AG04450 (cell line): ENCODE results near the gene TNFRSF25. TPM values are rescaled to one million over a fixed set of nuclear protein-coding genes. Genes with fewer than 3 reads are reported as not detected.

Experiments
- CTCF ChIA-PET: fragments of 300-600, 350-600 bp; formaldehyde crosslinking; extraction: SDS; loops from one replicate; lab custom pipeline; 2022; ENCODE audit warnings: antibody characterized with exemption, inconsistent platforms; lab: Charles Lee
- POLR2A ChIA-PET: fragments of 350-600 bp; formaldehyde crosslinking; extraction: SDS; loops from one replicate; lab custom pipeline; 2021; ENCODE audit warnings: antibody characterized with exemption, inconsistent platforms; lab: Yijun Ruan, JAX
- DNase-seq: peaks from one replicate; pipeline ENCODE4 v3.0.0-alpha.2; 2011; ENCODE audit warnings: low read depth, low spot score
- H3K27ac ChIP-seq: one replicate; pipeline ENCODE4 v1.5.1; 2012; ENCODE audit warnings: low read depth, low read length, control low read depth
- H3K27me3 ChIP-seq: one replicate; pipeline ENCODE4 v1.6.0; 2012; ENCODE audit warnings: low read length; ENCODE audit not compliant: control insufficient read depth, insufficient read depth
- H3K4me3 ChIP-seq: 2 replicates; pipeline ENCODE4 v1.5.1; 2011; ENCODE audit warnings: mild to moderate bottlenecking, low read depth, low read length, control low read depth
- H3K9me3 ChIP-seq: 2 replicates; pipeline ENCODE4 v1.5.1; 2012; ENCODE audit warnings: low read length; ENCODE audit not compliant: control insufficient read depth, insufficient read depth
- CTCF ChIP-seq: IDR thresholded peaks from 2 replicates; pipeline ENCODE4 v1.5.1; 2011; ENCODE audit warnings: low read depth, low read length, control low read depth, inconsistent platforms
- polyA plus RNA-seq: library from polyadenylated mRNA; depleted of rRNA; stranded (reverse); fragments of >200 nt; gene quantifications from 2 replicates; pipeline ENCODE4 v1.2.3, GENCODE V29; 2011

The TNFRSF25 gene
- polyA plus RNA-seq, 1 experiment, result 2.7 TPM

- H3K4me3 ChIP-seq, result no peak overlapping the region
- ChIA-PET POLR2A (no interaction called here), CTCF (no interaction called here)
- H3K9me3 ChIP-seq, result peaks cover 10% of the 10 kb centered on the region; the same call in 1 of the 2 replicates
- peaks cover 4% of the 10 kb centered on the region for H3K27me3 ChIP-seq
- H3K27ac ChIP-seq, result no peak overlapping the region
- no peak for DNase-seq
- no peak for TF ChIP-seq CTCF
Measured at GRCh38 chr1:6465461-6466005, 440 bp downstream of the TNFRSF25 start.

- ChIA-PET CTCF (interaction anchor here (0.6 to 1.7 kb wide), 2 partner anchors 27 to 1516 kb away, joined by 3 to 8 read pairs; no protein-coding TSS in a partner anchor), POLR2A (interaction anchor here (0.6 kb wide), 1 partner anchor 21 kb away, joined by 4 read pairs; no protein-coding TSS in a partner anchor)
- no peak overlapping the region for H3K27ac ChIP-seq
- TF ChIP-seq CTCF, result no peak
- peaks cover 10% of the 10 kb centered on the region; the same call in 1 of the 2 replicates for H3K9me3 ChIP-seq
- DNase-seq, result no peak
- H3K27me3 ChIP-seq, result peaks cover 6% of the 10 kb centered on the region
- H3K4me3 ChIP-seq, result no peak overlapping the region
Measured at GRCh38 chr1:6464915-6465314, 1.1 kb downstream of the TNFRSF25 start.

- no peak overlapping the region for H3K4me3 ChIP-seq
- POLR2A ChIA-PET, result interaction anchor here (0.6 kb wide), 1 partner anchor 22 kb away, joined by 4 read pairs; no protein-coding TSS in a partner anchor
- H3K27me3 ChIP-seq, result peaks cover 10% of the 10 kb centered on the region
- TF ChIP-seq CTCF, result no peak
- peaks cover 10% of the 10 kb centered on the region; the same call in 1 of the 2 replicates for H3K9me3 ChIP-seq
- CTCF ChIA-PET, result interaction anchor here (0.6 to 1.7 kb wide), 2 partner anchors 27 to 1517 kb away, joined by 3 to 8 read pairs; no protein-coding TSS in a partner anchor
- no peak for DNase-seq
- H3K27ac ChIP-seq, result no peak overlapping the region
Measured at GRCh38 chr1:6464514-6464836, 1.5 kb downstream of the TNFRSF25 start.

- DNase-seq, result no peak
- peaks cover 10% of the 10 kb centered on the region; the same call in 1 of the 2 replicates for H3K9me3 ChIP-seq
- ChIA-PET CTCF (interaction anchor here (1.0 to 1.2 kb wide), 3 partner anchors 12 to 184 kb away, joined by 3 to 4 read pairs (median 3); no protein-coding TSS in a partner anchor), POLR2A (no interaction called here)
- H3K27me3 ChIP-seq, result peaks cover 11% of the 10 kb centered on the region
- no peak for TF ChIP-seq CTCF
- H3K27ac ChIP-seq, result no peak overlapping the region
- H3K4me3 ChIP-seq, result no peak overlapping the region
Measured at GRCh38 chr1:6463120-6463412, 2.9 kb downstream of the TNFRSF25 start.

GRCh38 chr1:6462412-6463119 lies 3.4 kb downstream of the TNFRSF25 start:
- Histone ChIP-seq H3K9me3 (peaks cover 10% of the 10 kb centered on the region; the same call in 1 of the 2 replicates), H3K4me3 (no peak overlapping the region), H3K27ac (no peak overlapping the region), H3K27me3 (peaks cover 11% of the 10 kb centered on the region)
- DNase-seq, result no peak
- CTCF ChIA-PET, result interaction anchor here (1.0 to 1.2 kb wide), 3 partner anchors 12 to 184 kb away, joined by 3 to 4 read pairs (median 3); no protein-coding TSS in a partner anchor
- TF ChIP-seq CTCF, result no peak
- POLR2A ChIA-PET, result no interaction called here
